Measurements from ENCODE around the gene CYP2U1. TPM values are rescaled to one million over a fixed set of nuclear protein-coding genes. Genes with fewer than 3 reads are reported as not detected.

CYP2U1 gene
- total RNA-seq, 1 experiment from 2014 or later: 4.1 TPM

DNA sequence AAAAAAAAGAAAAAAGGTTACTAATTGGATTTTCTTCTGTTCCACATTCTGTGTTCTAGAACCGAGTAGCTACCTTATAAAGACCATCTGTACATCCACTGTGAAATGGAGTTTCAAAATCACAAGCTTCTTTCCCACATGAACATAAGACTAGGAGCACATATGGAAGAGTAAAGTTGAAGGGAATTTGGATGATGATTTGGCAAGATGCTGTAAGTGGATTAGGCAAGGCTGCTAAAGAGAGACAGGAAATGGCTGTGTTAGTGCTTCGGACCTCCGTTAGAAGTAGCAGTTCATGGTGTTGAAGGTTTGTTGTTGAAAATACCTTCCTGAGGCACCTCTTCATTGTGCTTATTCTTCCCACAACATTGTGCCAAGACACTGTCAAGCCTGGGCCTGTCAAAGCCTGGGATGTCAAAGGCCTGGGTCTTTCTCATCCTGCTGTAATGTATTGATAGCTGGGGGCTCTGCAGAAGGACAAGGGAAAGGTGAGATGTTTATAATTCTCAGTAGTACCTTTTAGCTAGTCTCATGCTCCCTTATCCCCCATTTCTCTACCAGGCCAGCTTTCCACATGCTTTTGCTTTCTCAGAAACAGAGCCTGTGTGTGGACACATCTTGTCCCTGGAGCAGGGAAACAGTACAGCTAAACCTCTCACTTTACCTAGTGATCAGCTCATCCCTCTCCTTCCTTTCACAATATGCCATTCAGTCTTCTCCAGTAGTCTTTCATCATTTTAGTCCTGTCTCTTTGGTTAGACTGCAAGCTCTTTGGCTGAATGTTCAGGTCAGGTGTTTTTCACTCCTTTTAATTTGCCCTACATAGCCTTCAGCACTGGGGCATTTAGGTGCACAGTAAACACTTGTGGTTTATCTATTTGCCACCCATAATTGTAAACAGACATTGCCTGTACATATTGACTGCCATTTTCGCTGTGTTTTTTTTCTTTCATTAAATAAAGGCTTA is 37.9 kb upstream of the CYP2U1 start:
- H3K27me3 ChIP-seq (ENCODE audit: low read length): no peaks in the 10 kb centered on the region
- no TSS peak for BruUV-seq (replicated peaks)
- no peaks in the 10 kb centered on the region; the same call in 1 of the 2 replicates for H3K36me3 ChIP-seq (ENCODE audit: low read depth, low read length)
- peaks cover 28% of the 10 kb centered on the region for H3K4me1 ChIP-seq (ENCODE audit: insufficient read depth, low read length)
- ChIA-PET CTCF (no interaction called here), POLR2A (ENCODE audit: unreplicated experiment) (interaction anchor here (0.6 kb wide), 1 partner anchor 16 kb away, joined by 11 read pairs; no protein-coding TSS in a partner anchor)
- peaks cover 8% of the 10 kb centered on the region for H3F3A ChIP-seq (ENCODE audit: low read length, unreplicated experiment)
- TF ChIP-seq CTCF (conservative IDR thresholded peaks at IDR 0.05; ENCODE audit: low read depth, low read length) (no peak), EZH2 (IDR thresholded peaks at IDR 0.05; ENCODE audit: low read length, unreplicated experiment) (no peak), EZH2phosphoT487 (IDR thresholded peaks at IDR 0.05; ENCODE audit: borderline replicate concordance, low read length) (no peak)
- no peak overlapping the region for H3K4me3 ChIP-seq (ENCODE audit: low read length)
- DNase-seq (no peak), ATAC-seq (no peak)
- H3K9ac ChIP-seq (ENCODE audit: low read length): no peak overlapping the region
- no peak overlapping the region for H3K4me2 ChIP-seq (ENCODE audit: low read length)
- H4K20me1 ChIP-seq (ENCODE audit: low read length): no peaks in the 10 kb centered on the region
- H3K27ac ChIP-seq (ENCODE audit: low read length): no peak overlapping the region
- no peaks in the 10 kb centered on the region for H3K9me2 ChIP-seq (replicated peaks; ENCODE audit: low read length)
- no peak overlapping the region for H2AFZ ChIP-seq (ENCODE audit: low read length)
- intact Hi-C loops (cut with micrococcal nuclease): no loop called here
- peaks cover 12% of the 10 kb centered on the region; the same call in 1 of the 2 replicates for H3K79me2 ChIP-seq (ENCODE audit: low read length)
- no peaks in the 10 kb centered on the region for H3K9me3 ChIP-seq (ENCODE audit: low read length)

DNA sequence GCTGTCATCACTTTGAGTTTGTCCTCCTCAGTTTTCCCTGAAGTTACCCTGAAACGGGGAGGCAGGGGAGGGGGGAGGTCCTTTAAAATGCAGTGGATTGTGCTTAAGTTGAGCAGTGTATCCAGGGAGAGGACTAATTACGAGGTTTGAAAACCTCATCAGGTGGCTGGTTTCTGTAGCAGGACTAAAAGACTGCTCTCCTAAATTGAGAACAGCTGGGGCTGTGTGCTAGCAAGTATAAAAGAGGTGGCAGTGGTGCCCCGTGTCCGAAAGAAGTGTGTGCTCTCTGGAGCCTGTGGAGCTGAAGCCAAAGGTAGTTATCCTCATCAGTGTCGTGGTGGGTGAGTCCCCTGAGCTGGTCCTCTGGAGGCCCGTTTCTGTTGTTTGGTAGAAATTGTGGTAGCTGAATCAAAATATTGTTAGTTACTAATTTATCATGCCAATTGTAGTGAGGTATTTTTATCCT is 37.2 kb upstream of the CYP2U1 start:
- Histone ChIP-seq H3F3A (ENCODE audit: low read length, unreplicated experiment) (peaks cover 8% of the 10 kb centered on the region), H4K20me1 (ENCODE audit: low read length) (no peaks in the 10 kb centered on the region), H3K4me2 (ENCODE audit: low read length) (no peak overlapping the region), H2AFZ (ENCODE audit: low read length) (no peak overlapping the region), H3K27me3 (ENCODE audit: low read length) (no peaks in the 10 kb centered on the region), H3K4me3 (ENCODE audit: low read length) (no peak overlapping the region), H3K9ac (ENCODE audit: low read length) (no peak overlapping the region), H3K4me1 (ENCODE audit: insufficient read depth, low read length) (peaks cover 28% of the 10 kb centered on the region), H3K27ac (ENCODE audit: low read length) (no peak overlapping the region), H3K9me2 (replicated peaks; ENCODE audit: low read length) (no peaks in the 10 kb centered on the region), H3K9me3 (ENCODE audit: low read length) (no peaks in the 10 kb centered on the region), H3K79me2 (ENCODE audit: low read length) (peaks cover 12% of the 10 kb centered on the region; the same call in 1 of the 2 replicates), H3K36me3 (ENCODE audit: low read depth, low read length) (no peaks in the 10 kb centered on the region)
- ATAC-seq: no peak
- no peak for DNase-seq
- intact Hi-C loops (cut with micrococcal nuclease): no loop called here
- TF ChIP-seq EZH2phosphoT487 (IDR thresholded peaks at IDR 0.05; ENCODE audit: borderline replicate concordance, low read length) (no peak), CTCF (conservative IDR thresholded peaks at IDR 0.05; ENCODE audit: low read depth, low read length) (no peak), EZH2 (IDR thresholded peaks at IDR 0.05; ENCODE audit: low read length, unreplicated experiment) (no peak)
- ChIA-PET POLR2A (ENCODE audit: unreplicated experiment) (interaction anchor here (0.6 kb wide), 1 partner anchor 17 kb away, joined by 11 read pairs; no protein-coding TSS in a partner anchor), CTCF (no interaction called here)
- no TSS peak for BruUV-seq (replicated peaks)
